Dendritic cell treated with granulocyte-macrophage colony-stimulating factor and Interleukin-4, amounts not matched to agents 40 ng/mL and 50 ng/mL, for 4 days (primary cell): Measurements from ENCODE around the gene GRB14.
A peak's percentile ranks its signal among the peaks of the same experiment; 100 is the strongest.
"Not testable (repeated sequence)": the region's sequence is repeated elsewhere in the genome, so short reads cannot be mapped to it uniquely, and the experiment has no call there.

Source experiments
- H3K27ac Mint-ChIP-seq: one replicate; pipeline ENCODE4 v1.8.0; 2022; ENCODE audit warnings: mild to moderate bottlenecking, mixed read lengths
- H3K27me3 Mint-ChIP-seq: one replicate; pipeline ENCODE4 v1.8.0; 2022; ENCODE audit warnings: mild to moderate bottlenecking, mixed read lengths
- H3K36me3 Mint-ChIP-seq: one replicate; pipeline ENCODE4 v1.8.0; 2022; ENCODE audit warnings: low read depth, mixed read lengths
- H3K4me1 Mint-ChIP-seq: one replicate; pipeline ENCODE4 v1.8.0; 2022; ENCODE audit warnings: low read depth, mixed read lengths
- H3K4me3 Mint-ChIP-seq: one replicate; pipeline ENCODE4 v1.8.0; 2022; ENCODE audit warnings: mild to moderate bottlenecking, moderate library complexity, mixed read lengths
- H3K9me3 Mint-ChIP-seq: one replicate; pipeline ENCODE4 v1.8.0; 2022; ENCODE audit warnings: mixed read lengths
- intact Hi-C: fragments of 100-400 bp; cut with micrococcal nuclease; formaldehyde crosslinking; loops from one replicate; pipeline ENCODE4 v1.15.0; 2022

GRB14 gene

DNA sequence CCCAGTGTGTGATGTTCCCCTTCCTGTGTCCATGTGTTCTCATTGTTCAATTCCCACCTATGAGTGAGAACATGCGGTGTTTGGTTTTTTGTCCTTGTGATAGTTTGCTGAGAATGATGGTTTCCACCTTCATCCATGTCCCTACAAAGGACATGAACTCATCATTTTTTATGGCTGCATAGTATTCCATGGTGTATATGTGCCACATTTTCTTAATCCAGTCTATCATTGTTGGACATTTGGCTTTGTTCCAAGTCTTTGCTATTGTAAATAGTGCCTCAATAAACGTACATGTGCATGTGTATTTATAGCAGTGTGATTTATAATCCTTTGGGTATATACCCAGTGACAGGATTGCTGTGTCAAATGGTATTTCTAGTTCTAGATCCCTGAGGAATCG lies 7.0 kb upstream of the GRB14 start:
- H3K4me3 Mint-ChIP-seq, H3K36me3 Mint-ChIP-seq, H3K27me3 Mint-ChIP-seq, H3K27ac Mint-ChIP-seq, intact Hi-C loops, H3K9me3 Mint-ChIP-seq, H3K4me1 Mint-ChIP-seq: not testable (repeated sequence)

DNA sequence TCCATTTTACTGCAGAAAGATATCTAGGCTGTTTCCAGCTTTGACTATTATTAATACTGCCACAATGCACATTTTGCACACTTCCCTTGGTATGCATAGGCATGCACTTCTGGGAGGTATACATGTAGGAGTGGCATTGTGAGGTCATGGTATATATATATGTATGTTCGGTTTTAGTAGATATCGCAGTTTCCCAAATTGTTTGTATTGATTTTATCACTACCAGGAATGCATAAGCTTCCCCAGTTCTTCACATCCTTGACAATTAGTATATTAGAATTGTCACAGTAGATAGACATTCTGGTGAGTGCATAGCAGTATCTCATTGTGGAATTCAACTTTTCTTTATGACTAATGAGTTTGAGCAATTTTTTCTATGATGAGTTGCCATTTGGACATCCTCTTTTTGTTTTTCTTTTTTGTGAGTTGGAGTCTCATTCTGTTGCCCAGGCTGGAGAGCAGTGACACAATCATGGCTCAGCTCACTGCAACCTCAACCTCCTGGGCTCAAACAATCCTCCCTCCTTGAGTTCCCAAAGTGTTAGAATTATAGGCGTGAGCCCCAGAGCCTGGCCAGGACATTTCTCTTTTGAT lies 4.2 kb upstream of the GRB14 start:
- no peak overlapping the region for H3K27ac Mint-ChIP-seq
- no peaks in the 10 kb centered on the region for H3K9me3 Mint-ChIP-seq
- H3K4me1 Mint-ChIP-seq = no peaks in the 10 kb centered on the region
- H3K36me3 Mint-ChIP-seq = no peaks in the 10 kb centered on the region
- intact Hi-C loops = no loop called here
- H3K4me3 Mint-ChIP-seq = no peak overlapping the region
- peaks cover 31% of the 10 kb centered on the region for H3K27me3 Mint-ChIP-seq

GRCh38 chr2:164624316-164624715 lies 3.0 kb upstream of the GRB14 start:
- H3K4me3 Mint-ChIP-seq = no peak overlapping the region
- intact Hi-C loops = no loop called here
- no peak overlapping the region for H3K27ac Mint-ChIP-seq
- H3K9me3 Mint-ChIP-seq = no peaks in the 10 kb centered on the region
- H3K27me3 Mint-ChIP-seq = peaks cover 35% of the 10 kb centered on the region
- no peaks in the 10 kb centered on the region for H3K4me1 Mint-ChIP-seq
- no peaks in the 10 kb centered on the region for H3K36me3 Mint-ChIP-seq

GRCh38 chr2:164622338-164623106 lies 1.2 kb upstream of the GRB14 start:
- Mint-ChIP-seq H3K4me1 (no peaks in the 10 kb centered on the region), H3K36me3 (no peaks in the 10 kb centered on the region), H3K27me3 (peaks cover 41% of the 10 kb centered on the region), H3K9me3 (no peaks in the 10 kb centered on the region), H3K27ac (no peak overlapping the region), H3K4me3 (no peak overlapping the region)
- intact Hi-C loops = no loop called here

- Mint-ChIP-seq H3K9me3 (no peaks in the 10 kb centered on the region), H3K27me3 (peaks cover 41% of the 10 kb centered on the region), H3K36me3 (no peaks in the 10 kb centered on the region), H3K4me1 (no peaks in the 10 kb centered on the region), H3K27ac (no peak overlapping the region), H3K4me3 (peak overlapping the region; percentile 25)
- intact Hi-C loops = no loop called here
These were observed 453 bp upstream of the GRB14 start for GRCh38 chr2:164621764-164622105.

- peaks cover 41% of the 10 kb centered on the region for H3K27me3 Mint-ChIP-seq
- intact Hi-C loops = no loop called here
- H3K4me3 Mint-ChIP-seq = no peak overlapping the region
These were observed 825 bp downstream of the GRB14 start for GRCh38 chr2:164620457-164620856.

DNA sequence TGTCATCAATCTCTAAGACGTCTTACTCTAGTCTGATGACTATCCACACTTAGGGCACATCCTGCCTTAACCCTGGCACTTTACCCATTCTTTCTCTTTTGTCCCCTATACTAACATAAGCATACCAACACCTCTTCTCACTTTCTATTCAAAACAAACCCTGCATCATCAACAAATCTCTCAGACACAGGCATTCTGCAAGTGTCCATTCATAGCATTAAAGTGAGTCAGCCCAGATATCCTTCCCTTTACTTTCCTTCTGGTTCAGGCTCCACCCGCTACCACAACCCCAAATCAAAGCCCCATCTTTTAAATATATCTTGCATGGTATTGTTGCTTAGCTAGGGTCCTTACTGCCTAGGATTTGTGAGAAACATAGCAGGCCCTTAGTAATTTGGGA lies 3.8 kb downstream of the GRB14 start:
- no peak overlapping the region for H3K27ac Mint-ChIP-seq
- intact Hi-C loops = no loop called here
- no peaks in the 10 kb centered on the region for H3K4me1 Mint-ChIP-seq
- no peaks in the 10 kb centered on the region for H3K36me3 Mint-ChIP-seq
- H3K9me3 Mint-ChIP-seq = no peaks in the 10 kb centered on the region
- no peak overlapping the region for H3K4me3 Mint-ChIP-seq
- H3K27me3 Mint-ChIP-seq = peaks cover 24% of the 10 kb centered on the region

More at GRCh38 chr2:164620457-164620856, 825 bp downstream of the GRB14 start:
- Mint-ChIP-seq H3K9me3 (no peaks in the 10 kb centered on the region), H3K27ac (no peak overlapping the region), H3K4me1 (no peaks in the 10 kb centered on the region), H3K36me3 (no peaks in the 10 kb centered on the region)

GRCh38 chr2:164613321-164613982 lies 7.8 kb downstream of the GRB14 start:
- H3K27ac Mint-ChIP-seq = no peak overlapping the region
- no peaks in the 10 kb centered on the region for H3K9me3 Mint-ChIP-seq
- peaks cover 2% of the 10 kb centered on the region for H3K27me3 Mint-ChIP-seq
- intact Hi-C loops = no loop called here
- H3K36me3 Mint-ChIP-seq = no peaks in the 10 kb centered on the region
- H3K4me1 Mint-ChIP-seq = no peaks in the 10 kb centered on the region
- no peak overlapping the region for H3K4me3 Mint-ChIP-seq

DNA sequence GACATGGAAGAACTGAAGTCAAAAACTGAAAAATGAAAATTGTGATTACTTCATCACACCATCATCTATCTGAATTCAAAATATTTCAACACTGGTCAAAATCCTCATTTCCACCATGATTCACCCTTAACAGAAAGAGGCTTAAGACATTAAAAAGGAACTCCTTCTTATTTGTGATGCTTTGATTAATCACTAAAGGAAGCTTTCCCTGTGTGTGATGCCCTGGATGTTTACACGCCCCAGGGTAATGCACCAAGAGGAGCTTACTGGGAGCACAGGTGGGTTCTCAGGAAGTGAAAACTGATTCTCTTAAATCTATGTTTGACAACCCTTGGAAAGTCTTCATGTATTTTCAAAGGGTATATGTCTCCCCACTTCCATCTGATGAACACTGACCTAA lies 11.5 kb downstream of the GRB14 start:
- no peak overlapping the region for H3K4me3 Mint-ChIP-seq
- H3K27me3 Mint-ChIP-seq = no peaks in the 10 kb centered on the region
- no peaks in the 10 kb centered on the region for H3K4me1 Mint-ChIP-seq
- intact Hi-C loops = no loop called here
- no peak overlapping the region for H3K27ac Mint-ChIP-seq
- H3K9me3 Mint-ChIP-seq = no peaks in the 10 kb centered on the region
- no peaks in the 10 kb centered on the region for H3K36me3 Mint-ChIP-seq

- Mint-ChIP-seq H3K4me3 (no peak overlapping the region), H3K4me1 (no peaks in the 10 kb centered on the region), H3K27me3 (no peaks in the 10 kb centered on the region), H3K27ac (no peak overlapping the region), H3K9me3 (no peaks in the 10 kb centered on the region), H3K36me3 (no peaks in the 10 kb centered on the region)
- intact Hi-C loops = no loop called here
These were observed 14.7 kb downstream of the GRB14 start for GRCh38 chr2:164606557-164606956.

GRCh38 chr2:164605295-164605694 lies 16.0 kb downstream of the GRB14 start:
- H3K9me3 Mint-ChIP-seq = no peaks in the 10 kb centered on the region
- no peak overlapping the region for H3K4me3 Mint-ChIP-seq
- no peaks in the 10 kb centered on the region for H3K4me1 Mint-ChIP-seq
- no peaks in the 10 kb centered on the region for H3K27me3 Mint-ChIP-seq
- H3K27ac Mint-ChIP-seq = no peak overlapping the region
- H3K36me3 Mint-ChIP-seq = no peaks in the 10 kb centered on the region
- intact Hi-C loops = no loop called here

GRCh38 chr2:164600763-164601162 lies 20.5 kb downstream of the GRB14 start:
- Mint-ChIP-seq H3K27me3 (no peaks in the 10 kb centered on the region), H3K4me3 (no peak overlapping the region), H3K4me1 (peaks cover 8% of the 10 kb centered on the region), H3K27ac (no peak overlapping the region), H3K9me3 (no peaks in the 10 kb centered on the region), H3K36me3 (no peaks in the 10 kb centered on the region)
- intact Hi-C loops = no loop called here

DNA sequence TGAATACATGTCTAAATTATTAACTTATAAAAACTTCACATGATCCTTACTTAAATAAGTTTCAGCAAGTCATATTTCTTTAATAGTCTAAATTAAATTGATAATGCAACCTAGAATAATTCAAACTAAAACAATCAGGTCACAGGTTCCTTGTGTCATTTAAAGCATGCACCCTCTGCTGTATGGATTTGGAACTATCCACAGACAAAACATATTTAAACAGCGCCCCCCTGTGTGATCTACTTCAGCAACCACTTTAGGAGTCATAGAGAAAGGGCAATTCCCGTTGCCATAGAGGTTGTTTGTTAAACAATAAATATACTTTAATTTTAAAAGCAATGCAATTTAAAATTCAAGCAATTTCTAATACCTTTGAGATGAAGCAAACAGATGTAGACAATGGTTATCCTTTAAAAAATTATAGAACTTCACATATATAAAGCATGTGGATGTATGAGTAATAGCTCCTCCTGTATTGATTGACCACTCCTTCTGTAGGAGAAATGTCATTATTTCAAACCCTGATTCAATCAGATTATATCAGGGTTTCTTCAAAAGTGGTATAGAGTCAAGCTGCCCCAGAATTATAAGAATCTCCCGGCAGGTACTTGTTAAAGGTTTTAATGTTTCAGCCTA lies 21.2 kb downstream of the GRB14 start:
- H3K4me1 Mint-ChIP-seq = peaks cover 8% of the 10 kb centered on the region
- H3K4me3 Mint-ChIP-seq = no peak overlapping the region
- no peaks in the 10 kb centered on the region for H3K27me3 Mint-ChIP-seq
- H3K36me3 Mint-ChIP-seq = no peaks in the 10 kb centered on the region
- no peak overlapping the region for H3K27ac Mint-ChIP-seq
- no peaks in the 10 kb centered on the region for H3K9me3 Mint-ChIP-seq
- intact Hi-C loops = loop anchor here (10.0 kb wide), 1 partner anchor 1435 kb away; no protein-coding TSS in a partner anchor

GRCh38 chr2:164597983-164598382 lies 23.3 kb downstream of the GRB14 start:
- Mint-ChIP-seq H3K4me1 (peaks cover 8% of the 10 kb centered on the region), H3K9me3 (no peaks in the 10 kb centered on the region), H3K36me3 (no peaks in the 10 kb centered on the region), H3K4me3 (no peak overlapping the region), H3K27me3 (no peaks in the 10 kb centered on the region), H3K27ac (no peak overlapping the region)
- intact Hi-C loops = loop anchor here (10.0 kb wide), 1 partner anchor 1433 kb away; no protein-coding TSS in a partner anchor
